K562 (cell line): ENCODE data around the gene RNF25. TPM values are rescaled to one million over a fixed set of nuclear protein-coding genes. Genes with fewer than 3 reads are reported as not detected.

Experiments
- CREB1 ChIP-seq, 2 experiments: sonication (generic) in 1 of 2; formaldehyde crosslinking in 1 of 2; IDR thresholded peaks; 2 replicates each; pipeline versions ENCODE4 v1.6.1 to v1.8.0; 2012 to 2022; ENCODE audit warnings: inconsistent platforms in 1 of 2, mild to moderate bottlenecking in 1 of 2, missing genetic modification reagents in 1 of 2, moderate library complexity in 1 of 2
- EP400 ChIP-seq: fragments of 450-650 bp; IDR thresholded peaks from 2 replicates; pipeline ENCODE4 v1.6.1; 2017; ENCODE audit warnings: antibody characterized with exemption, mild to moderate bottlenecking, moderate library complexity
- ESRRA ChIP-seq: fragments of 450-650 bp; IDR thresholded peaks from 2 replicates; pipeline ENCODE4 v1.6.1; 2014; ENCODE audit warnings: low read depth, mild to moderate bottlenecking, moderate library complexity, borderline replicate concordance
- GABPA ChIP-seq: fragments of 200-800 bp; sonication (Bioruptor generic); conservative IDR thresholded peaks from 2 replicates; pipeline ENCODE4 v1.6.1; 2016; ENCODE audit warnings: low read depth, missing genetic modification characterization, missing compliant biosample characterization
- PTTG1 ChIP-seq: fragments of 450-650 bp; IDR thresholded peaks from 2 replicates; pipeline ENCODE4 v1.6.1; 2016; ENCODE audit warnings: low read depth, mild to moderate bottlenecking, missing genetic modification characterization, missing compliant biosample characterization
- SMAD1 ChIP-seq: fragments of 150-350 bp; IDR thresholded peaks from 2 replicates; pipeline ENCODE4 v1.6.1; 2014; ENCODE audit warnings: low read length, low read depth; ENCODE audit not compliant: partially characterized antibody
- ZBTB8A ChIP-seq: fragments of 450-650 bp; IDR thresholded peaks from 2 replicates; pipeline ENCODE4 v1.6.1; 2018; ENCODE audit warnings: mild to moderate bottlenecking, moderate library complexity; ENCODE audit not compliant: partially characterized antibody
- ZNF133 ChIP-seq: fragments of 250-450 bp; sonication (Bioruptor Pico); IDR thresholded peaks from 2 replicates; pipeline ENCODE4 v1.4.0; 2020; ENCODE audit warnings: mild to moderate bottlenecking
- polyA plus RNA-seq, 8 experiments: library from polyadenylated mRNA; depleted of rRNA in 4 of 8; stranded (reverse) in 5 of 8; unstranded in 3 of 8; fragments of >200 nt; fragmentation: Nextera tagmentation in 2 of 8; fragmentation: Illumina TruSeq in 1 of 8; extraction: Ambion mirVana in 2 of 8; extraction: Trizol in 1 of 8; gene quantifications; 2 replicates each; pipeline versions ENCODE4 v1.2.1 to v1.2.3, GENCODE V29; 2011 to 2014; ENCODE audit warnings: inconsistent platforms in 1 of 8, missing spikeins in 1 of 8
- total RNA-seq, 7 experiments: library from RNA; depleted of rRNA in 6 of 7; stranded (reverse); fragments of >200 nt in 6 of 7; fragmentation: Illumina TruSeq in 2 of 7; extraction: Trizol in 2 of 7; gene quantifications; 2 replicates each; pipeline versions ENCODE4 v1.2.1 to v1.2.3, GENCODE V29; 2011 to 2021; ENCODE audit warnings: low replicate concordance in 1 of 7
- TF ChIP-seq, protein P1 (sequence below): fragments of 250-450 bp; sonication (Bioruptor Pico); IDR thresholded peaks from 2 replicates; pipeline ENCODE4 v1.4.0; 2020
- TF ChIP-seq, protein P2 (sequence below): IDR thresholded peaks from 2 replicates; pipeline ENCODE4 v1.6.1; 2011; ENCODE audit warnings: borderline replicate concordance, low read depth, mild to moderate bottlenecking, moderate library complexity, low read length; ENCODE audit not compliant: insufficient read depth, poor library complexity, severe bottlenecking
- TF ChIP-seq, protein P3 (sequence below): fragments of 450-650 bp; IDR thresholded peaks from 2 replicates; pipeline ENCODE4 v1.6.1; 2017; ENCODE audit warnings: mild to moderate bottlenecking, moderate library complexity
- TF ChIP-seq, protein P4 (sequence below): conservative IDR thresholded peaks from 2 replicates; pipeline ENCODE4 v1.6.1; 2011; ENCODE audit warnings: low read depth, mild to moderate bottlenecking, low read length; ENCODE audit not compliant: control insufficient read depth
- TF ChIP-seq, protein P5 (sequence below): fragments of 450-650 bp; IDR thresholded peaks from 2 replicates; pipeline ENCODE4 v1.6.1; 2017; ENCODE audit warnings: antibody characterized with exemption, mild to moderate bottlenecking

Gene RNF25
- total and polyA plus RNA-seq, 9 of the 15 experiments (the other 6 are each of a cell fraction or from before 2014, with no cell fraction given): 2.3 to 49.8 (median 20.5) TPM

DNA sequence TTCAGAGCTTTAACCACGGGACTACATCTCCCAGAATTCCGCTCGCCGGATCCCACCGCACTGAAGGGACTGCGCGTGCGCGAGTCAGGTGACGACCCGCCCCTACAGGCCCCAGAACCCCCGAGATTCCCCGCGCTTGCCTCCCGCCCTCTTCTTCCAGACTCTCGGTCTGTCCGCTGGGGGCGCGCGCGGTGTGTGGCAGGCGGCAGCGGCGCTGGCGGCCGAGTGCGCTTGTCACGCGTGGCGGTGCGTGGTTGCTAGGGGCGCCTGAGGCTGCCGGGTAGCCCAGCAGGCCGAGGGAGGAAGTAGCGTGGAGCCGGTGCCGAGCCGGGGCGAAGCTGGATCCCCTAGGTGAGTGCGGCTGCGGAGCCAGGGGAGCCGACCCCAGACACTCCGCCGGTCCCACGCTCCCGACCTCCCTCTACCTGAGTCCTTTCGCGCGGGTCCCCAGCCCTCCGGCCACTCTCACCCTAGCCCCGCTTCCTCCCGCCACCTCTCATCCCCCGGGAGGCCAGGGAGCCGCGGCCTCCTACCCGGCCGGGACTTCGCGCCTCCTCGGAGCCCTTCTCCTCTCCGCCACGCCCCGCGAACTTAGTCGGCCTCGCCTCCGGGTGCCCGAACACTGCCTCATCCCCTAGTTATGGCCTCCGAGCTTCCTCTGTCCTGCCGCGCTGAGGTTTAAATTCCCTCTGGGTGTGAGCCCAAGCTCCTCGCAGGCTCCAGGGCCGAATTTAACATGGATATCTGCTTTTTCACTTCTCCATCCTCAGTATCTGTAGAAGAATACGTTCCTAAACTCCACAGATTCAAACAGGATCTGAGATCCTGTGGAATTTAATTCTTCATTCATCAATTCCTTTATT lies 39.1 kb upstream of the RNF25 start, which contains the start of gene TTLL4 (continued):
- TF ChIP-seq, protein P1, sequence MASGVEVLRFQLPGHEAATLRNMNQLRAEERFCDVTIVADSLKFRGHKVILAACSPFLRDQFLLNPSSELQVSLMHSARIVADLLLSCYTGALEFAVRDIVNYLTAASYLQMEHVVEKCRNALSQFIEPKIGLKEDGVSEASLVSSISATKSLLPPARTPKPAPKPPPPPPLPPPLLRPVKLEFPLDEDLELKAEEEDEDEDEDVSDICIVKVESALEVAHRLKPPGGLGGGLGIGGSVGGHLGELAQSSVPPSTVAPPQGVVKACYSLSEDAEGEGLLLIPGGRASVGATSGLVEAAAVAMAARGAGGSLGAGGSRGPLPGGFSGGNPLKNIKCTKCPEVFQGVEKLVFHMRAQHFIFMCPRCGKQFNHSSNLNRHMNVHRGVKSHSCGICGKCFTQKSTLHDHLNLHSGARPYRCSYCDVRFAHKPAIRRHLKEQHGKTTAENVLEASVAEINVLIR: no peak
- TF ChIP-seq SMAD1 (no peak), ZBTB8A (no peak), ESRRA (peak; percentile 13; the same call in 1 of the 2 replicates), EP400 (peak; percentile 71; the same call in 1 of the 2 replicates), GABPA (tag) (peak; percentile 47), ZNF133 (CRISPR knock-in tag) (no peak), CREB1 (IDR thresholded peaks at IDR 0.05) (peak; percentile 48; the same call in 1 of the 2 replicates), CREB1 (CRISPR knock-in tag; IDR thresholded peaks at IDR 0.05) (peak; percentile 67), PTTG1 (tag) (no peak)
- TF ChIP-seq, protein P2, sequence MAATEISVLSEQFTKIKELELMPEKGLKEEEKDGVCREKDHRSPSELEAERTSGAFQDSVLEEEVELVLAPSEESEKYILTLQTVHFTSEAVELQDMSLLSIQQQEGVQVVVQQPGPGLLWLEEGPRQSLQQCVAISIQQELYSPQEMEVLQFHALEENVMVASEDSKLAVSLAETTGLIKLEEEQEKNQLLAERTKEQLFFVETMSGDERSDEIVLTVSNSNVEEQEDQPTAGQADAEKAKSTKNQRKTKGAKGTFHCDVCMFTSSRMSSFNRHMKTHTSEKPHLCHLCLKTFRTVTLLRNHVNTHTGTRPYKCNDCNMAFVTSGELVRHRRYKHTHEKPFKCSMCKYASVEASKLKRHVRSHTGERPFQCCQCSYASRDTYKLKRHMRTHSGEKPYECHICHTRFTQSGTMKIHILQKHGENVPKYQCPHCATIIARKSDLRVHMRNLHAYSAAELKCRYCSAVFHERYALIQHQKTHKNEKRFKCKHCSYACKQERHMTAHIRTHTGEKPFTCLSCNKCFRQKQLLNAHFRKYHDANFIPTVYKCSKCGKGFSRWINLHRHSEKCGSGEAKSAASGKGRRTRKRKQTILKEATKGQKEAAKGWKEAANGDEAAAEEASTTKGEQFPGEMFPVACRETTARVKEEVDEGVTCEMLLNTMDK: peak; percentile 92
- TF ChIP-seq, protein P3, sequence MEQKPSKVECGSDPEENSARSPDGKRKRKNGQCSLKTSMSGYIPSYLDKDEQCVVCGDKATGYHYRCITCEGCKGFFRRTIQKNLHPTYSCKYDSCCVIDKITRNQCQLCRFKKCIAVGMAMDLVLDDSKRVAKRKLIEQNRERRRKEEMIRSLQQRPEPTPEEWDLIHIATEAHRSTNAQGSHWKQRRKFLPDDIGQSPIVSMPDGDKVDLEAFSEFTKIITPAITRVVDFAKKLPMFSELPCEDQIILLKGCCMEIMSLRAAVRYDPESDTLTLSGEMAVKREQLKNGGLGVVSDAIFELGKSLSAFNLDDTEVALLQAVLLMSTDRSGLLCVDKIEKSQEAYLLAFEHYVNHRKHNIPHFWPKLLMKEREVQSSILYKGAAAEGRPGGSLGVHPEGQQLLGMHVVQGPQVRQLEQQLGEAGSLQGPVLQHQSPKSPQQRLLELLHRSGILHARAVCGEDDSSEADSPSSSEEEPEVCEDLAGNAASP: no peak
- TF ChIP-seq, protein P4, sequence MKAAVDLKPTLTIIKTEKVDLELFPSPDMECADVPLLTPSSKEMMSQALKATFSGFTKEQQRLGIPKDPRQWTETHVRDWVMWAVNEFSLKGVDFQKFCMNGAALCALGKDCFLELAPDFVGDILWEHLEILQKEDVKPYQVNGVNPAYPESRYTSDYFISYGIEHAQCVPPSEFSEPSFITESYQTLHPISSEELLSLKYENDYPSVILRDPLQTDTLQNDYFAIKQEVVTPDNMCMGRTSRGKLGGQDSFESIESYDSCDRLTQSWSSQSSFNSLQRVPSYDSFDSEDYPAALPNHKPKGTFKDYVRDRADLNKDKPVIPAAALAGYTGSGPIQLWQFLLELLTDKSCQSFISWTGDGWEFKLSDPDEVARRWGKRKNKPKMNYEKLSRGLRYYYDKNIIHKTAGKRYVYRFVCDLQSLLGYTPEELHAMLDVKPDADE: peak; percentile 87
- TF ChIP-seq, protein P5, sequence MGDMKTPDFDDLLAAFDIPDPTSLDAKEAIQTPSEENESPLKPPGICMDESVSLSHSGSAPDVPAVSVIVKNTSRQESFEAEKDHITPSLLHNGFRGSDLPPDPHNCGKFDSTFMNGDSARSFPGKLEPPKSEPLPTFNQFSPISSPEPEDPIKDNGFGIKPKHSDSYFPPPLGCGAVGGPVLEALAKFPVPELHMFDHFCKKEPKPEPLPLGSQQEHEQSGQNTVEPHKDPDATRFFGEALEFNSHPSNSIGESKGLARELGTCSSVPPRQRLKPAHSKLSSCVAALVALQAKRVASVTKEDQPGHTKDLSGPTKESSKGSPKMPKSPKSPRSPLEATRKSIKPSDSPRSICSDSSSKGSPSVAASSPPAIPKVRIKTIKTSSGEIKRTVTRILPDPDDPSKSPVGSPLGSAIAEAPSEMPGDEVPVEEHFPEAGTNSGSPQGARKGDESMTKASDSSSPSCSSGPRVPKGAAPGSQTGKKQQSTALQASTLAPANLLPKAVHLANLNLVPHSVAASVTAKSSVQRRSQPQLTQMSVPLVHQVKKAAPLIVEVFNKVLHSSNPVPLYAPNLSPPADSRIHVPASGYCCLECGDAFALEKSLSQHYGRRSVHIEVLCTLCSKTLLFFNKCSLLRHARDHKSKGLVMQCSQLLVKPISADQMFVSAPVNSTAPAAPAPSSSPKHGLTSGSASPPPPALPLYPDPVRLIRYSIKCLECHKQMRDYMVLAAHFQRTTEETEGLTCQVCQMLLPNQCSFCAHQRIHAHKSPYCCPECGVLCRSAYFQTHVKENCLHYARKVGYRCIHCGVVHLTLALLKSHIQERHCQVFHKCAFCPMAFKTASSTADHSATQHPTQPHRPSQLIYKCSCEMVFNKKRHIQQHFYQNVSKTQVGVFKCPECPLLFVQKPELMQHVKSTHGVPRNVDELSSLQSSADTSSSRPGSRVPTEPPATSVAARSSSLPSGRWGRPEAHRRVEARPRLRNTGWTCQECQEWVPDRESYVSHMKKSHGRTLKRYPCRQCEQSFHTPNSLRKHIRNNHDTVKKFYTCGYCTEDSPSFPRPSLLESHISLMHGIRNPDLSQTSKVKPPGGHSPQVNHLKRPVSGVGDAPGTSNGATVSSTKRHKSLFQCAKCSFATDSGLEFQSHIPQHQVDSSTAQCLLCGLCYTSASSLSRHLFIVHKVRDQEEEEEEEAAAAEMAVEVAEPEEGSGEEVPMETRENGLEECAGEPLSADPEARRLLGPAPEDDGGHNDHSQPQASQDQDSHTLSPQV: no peak
